PC-9 (cell line): ENCODE results near the gene BSX. TPM values are rescaled to one million over a fixed set of nuclear protein-coding genes. Genes with fewer than 3 reads are reported as not detected.

Experiments
- Bru-seq: library from RNA; stranded (reverse); fragments of 400-500 nt; gene quantifications from one replicate; lab custom pipeline; 2021; lab: Mats Ljungman, UMichigan
- BruChase-seq, 2 experiments: library from RNA; stranded (reverse); fragments of 400-500 nt; gene quantifications; one replicate each; lab custom pipeline; 2021; lab: Mats Ljungman, UMichigan
- BruUV-seq: library from RNA; stranded (reverse); fragments of 400-500 nt; replicated peaks from 2 replicates; lab custom pipeline; 2021; lab: Mats Ljungman, UMichigan
- CTCF ChIA-PET: fragments of 300-600 bp; sonication (Branson Sonifier 250); formaldehyde crosslinking; loops from one replicate; lab custom pipeline; 2022; ENCODE audit warnings: antibody characterized with exemption; lab: Charles Lee
- POLR2A ChIA-PET: fragments of 300-600 bp; sonication (Branson Sonifier 250); formaldehyde crosslinking; loops from one replicate; lab custom pipeline; 2022; ENCODE audit warnings: antibody characterized with exemption; ENCODE audit not compliant: unreplicated experiment; lab: Charles Lee
- DNase-seq, 2 experiments: peaks; one replicate each; pipeline versions ENCODE4 v3.0.0 to v3.0.0-alpha.2; 2015 to 2022; ENCODE audit warnings: mixed read lengths in 1 of 2
- H2AFZ ChIP-seq: fragments of 200-600 bp; sonication (generic); 2 replicates; pipeline ENCODE4 v1.8.1; 2017; ENCODE audit warnings: antibody characterized with exemption
- H3F3A ChIP-seq: fragments of 200-600 bp; sonication (generic); 2 replicates; pipeline ENCODE4 v1.8.1; 2017; ENCODE audit warnings: antibody characterized with exemption, mild to moderate bottlenecking, low read depth; ENCODE audit not compliant: insufficient read depth
- H3K27ac ChIP-seq: fragments of 200-600 bp; sonication (generic); 2 replicates; pipeline ENCODE4 v1.6.1; 2016; ENCODE audit warnings: mixed run types
- H3K27me3 ChIP-seq: fragments of 200-600 bp; sonication (generic); 2 replicates; pipeline ENCODE4 v1.6.1; 2016; ENCODE audit warnings: low read depth, mixed run types; ENCODE audit not compliant: insufficient read depth
- H3K36me3 ChIP-seq: fragments of 200-600 bp; sonication (generic); 2 replicates; pipeline ENCODE4 v1.6.1; 2016; ENCODE audit warnings: low read depth, mixed run types
- H3K4me1 ChIP-seq: fragments of 200-600 bp; sonication (generic); replicated peaks from 2 replicates; pipeline ENCODE4 v1.6.1; 2016; ENCODE audit warnings: mixed run types; ENCODE audit not compliant: insufficient read depth
- H3K4me2 ChIP-seq: fragments of 200-600 bp; sonication (generic); 2 replicates; pipeline ENCODE4 v1.6.1; 2017; ENCODE audit warnings: mixed run types
- H3K4me3 ChIP-seq: fragments of 200-600 bp; sonication (generic); 2 replicates; pipeline ENCODE4 v1.6.1; 2016; ENCODE audit warnings: mixed run types
- H3K79me2 ChIP-seq: fragments of 200-600 bp; sonication (generic); 2 replicates; pipeline ENCODE4 v1.6.1; 2017; ENCODE audit warnings: low read depth, mixed run types
- H3K9me2 ChIP-seq: fragments of 200-600 bp; sonication (generic); 2 replicates; pipeline ENCODE4 v1.8.1; 2017; ENCODE audit warnings: mild to moderate bottlenecking; ENCODE audit not compliant: insufficient read depth
- H3K9me3 ChIP-seq: fragments of 200-600 bp; sonication (generic); 2 replicates; pipeline ENCODE4 v1.8.1; 2016; ENCODE audit warnings: low read depth; ENCODE audit not compliant: insufficient read depth
- H4K20me1 ChIP-seq: fragments of 200-600 bp; sonication (generic); 2 replicates; pipeline ENCODE4 v1.8.1; 2017; ENCODE audit not compliant: insufficient read depth
- EZH2 ChIP-seq: fragments of 200-600 bp; sonication (generic); IDR thresholded peaks from 2 replicates; pipeline ENCODE4 v1.8.0; 2017; ENCODE audit warnings: antibody characterized with exemption, low read depth
- intact Hi-C: fragments of 100-400 bp; cut with micrococcal nuclease; formaldehyde crosslinking; loops from one replicate; pipeline ENCODE4 v1.10.0; 2022; ENCODE audit not compliant: unreplicated experiment
- long read RNA-seq: library from polyadenylated mRNA; stranded (forward); transcript quantifications from one replicate; pipeline ENCODE4 v2.0.0, GENCODE V29; 2022
- total RNA-seq: library from RNA; stranded (reverse); gene quantifications from 2 replicates; pipeline ENCODE4 v1.2.3, GENCODE V29; 2021
- TF ChIP-seq, protein P1 (sequence below): fragments of 200-600 bp; sonication (generic); conservative IDR thresholded peaks from 2 replicates; pipeline ENCODE4 v1.6.1; 2017; ENCODE audit warnings: mixed run types, antibody characterized with exemption, mild to moderate bottlenecking, moderate library complexity

BSX gene
- total RNA-seq (not detected in 2 replicates), Bru-seq, nascent RNA (not detected), BruChase-seq, experiment 1, labeled RNA remaining after a 2-hour chase (not detected), BruChase-seq, experiment 2, labeled RNA remaining after a 6-hour chase (percentile 20 among the genes with signal in this experiment)
- long read RNA-seq = 0 reads

DNA sequence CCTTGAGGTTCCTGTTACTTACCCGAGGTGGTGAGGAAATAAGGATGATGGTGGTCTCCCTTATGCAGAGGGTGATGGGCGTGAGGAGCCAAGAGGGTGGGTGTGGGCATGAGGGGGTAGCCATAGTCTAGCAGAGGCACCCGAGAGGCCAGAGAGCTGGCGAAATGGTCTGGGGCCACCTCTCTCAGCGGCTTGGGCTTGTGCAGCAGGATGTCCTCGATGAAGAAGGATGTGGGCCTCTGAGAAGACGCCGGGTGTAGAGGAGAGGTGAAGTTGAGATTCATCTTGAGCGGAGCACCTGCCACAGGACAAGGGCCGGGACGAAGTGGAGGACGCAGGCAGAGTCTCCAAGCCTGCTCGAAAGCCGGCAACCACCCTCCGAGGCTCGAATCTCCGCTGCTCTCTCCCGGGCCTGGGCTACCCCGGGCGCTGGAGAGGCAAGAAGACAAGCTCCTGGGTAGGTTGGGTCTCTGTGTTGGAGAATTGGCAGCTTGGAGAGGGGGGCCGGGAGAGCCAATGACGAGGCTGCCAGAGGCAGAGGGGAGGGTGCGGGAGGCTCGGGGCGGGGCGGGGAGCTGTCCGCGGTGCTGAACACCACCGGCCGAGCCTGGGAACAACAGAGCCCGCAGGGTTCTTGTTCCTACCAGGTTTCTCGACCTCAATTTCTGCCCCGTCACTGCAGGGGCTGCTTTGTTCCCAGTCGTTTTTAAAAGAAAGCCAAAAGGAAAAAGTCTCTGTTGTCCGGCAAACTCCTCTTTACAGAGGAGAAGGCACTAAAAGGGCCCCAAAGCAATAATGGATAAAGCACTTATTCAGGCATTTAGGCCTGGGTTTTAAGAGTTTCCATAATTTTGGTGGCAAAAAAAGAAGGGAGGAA is at the start of gene BSX:
Gene BSX, minus strand, starts transcription at position 447 of the 877 bp plus-strand sequence. Its CDS starts 163 bp downstream, at position 284.
- H4K20me1 ChIP-seq = no peaks in the 10 kb centered on the region; the same call in 1 of the 2 replicates
- H3K9me2 ChIP-seq = no peaks in the 10 kb centered on the region
- TF ChIP-seq, protein P1, sequence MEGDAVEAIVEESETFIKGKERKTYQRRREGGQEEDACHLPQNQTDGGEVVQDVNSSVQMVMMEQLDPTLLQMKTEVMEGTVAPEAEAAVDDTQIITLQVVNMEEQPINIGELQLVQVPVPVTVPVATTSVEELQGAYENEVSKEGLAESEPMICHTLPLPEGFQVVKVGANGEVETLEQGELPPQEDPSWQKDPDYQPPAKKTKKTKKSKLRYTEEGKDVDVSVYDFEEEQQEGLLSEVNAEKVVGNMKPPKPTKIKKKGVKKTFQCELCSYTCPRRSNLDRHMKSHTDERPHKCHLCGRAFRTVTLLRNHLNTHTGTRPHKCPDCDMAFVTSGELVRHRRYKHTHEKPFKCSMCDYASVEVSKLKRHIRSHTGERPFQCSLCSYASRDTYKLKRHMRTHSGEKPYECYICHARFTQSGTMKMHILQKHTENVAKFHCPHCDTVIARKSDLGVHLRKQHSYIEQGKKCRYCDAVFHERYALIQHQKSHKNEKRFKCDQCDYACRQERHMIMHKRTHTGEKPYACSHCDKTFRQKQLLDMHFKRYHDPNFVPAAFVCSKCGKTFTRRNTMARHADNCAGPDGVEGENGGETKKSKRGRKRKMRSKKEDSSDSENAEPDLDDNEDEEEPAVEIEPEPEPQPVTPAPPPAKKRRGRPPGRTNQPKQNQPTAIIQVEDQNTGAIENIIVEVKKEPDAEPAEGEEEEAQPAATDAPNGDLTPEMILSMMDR = no peak
- no peak for TF ChIP-seq EZH2
- no peak within 1 kb of the TSS for H3K27ac ChIP-seq
- peaks cover 94% of the 10 kb centered on the region for H3K27me3 ChIP-seq
- H3K79me2 ChIP-seq = no peaks in the 10 kb centered on the region
- DNase-seq = peak in 1 of 2 experiments; percentile 49
- intact Hi-C loops = no loop called here
- no peaks in the 10 kb centered on the region for H3F3A ChIP-seq
- POLR2A ChIA-PET = no interaction called here
- CTCF ChIA-PET = no interaction called here
- H2AFZ ChIP-seq = no peak within 1 kb of the TSS
- H3K4me2 ChIP-seq = no peak within 1 kb of the TSS
- H3K36me3 ChIP-seq = no peaks in the 10 kb centered on the region
- no TSS peak for BruUV-seq
- no peaks in the 10 kb centered on the region for H3K4me1 ChIP-seq
- no peak within 1 kb of the TSS for H3K4me3 ChIP-seq
- 0 out of 2 replicates have a peak, but pooled peaks cover 1% of the 10 kb centered on the region for H3K9me3 ChIP-seq

DNA sequence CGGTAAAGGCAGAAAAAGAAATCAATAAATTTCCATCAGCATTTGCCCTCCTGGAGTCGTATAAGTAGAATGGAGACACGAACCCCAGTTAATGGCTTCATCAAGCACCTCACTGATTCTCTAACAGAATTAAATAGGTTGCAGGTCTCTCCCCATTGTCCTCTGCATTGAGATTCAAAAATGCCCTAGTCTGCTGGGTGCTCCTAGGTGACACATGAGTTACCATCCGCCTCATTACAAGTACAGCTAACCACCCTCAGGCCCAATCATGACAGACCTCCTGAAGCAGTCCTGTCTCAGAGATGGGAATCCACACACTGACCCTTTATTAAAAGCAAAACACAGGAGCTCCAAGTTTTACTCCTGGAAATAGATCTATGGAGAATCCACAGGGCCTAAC is 48.9 kb upstream of the BSX start:
- H2AFZ ChIP-seq = no peak overlapping the region
- DNase-seq = no peak
- no peak overlapping the region for H3K4me2 ChIP-seq
- BruUV-seq = no TSS peak
- intact Hi-C loops = no loop called here
- H3K9me2 ChIP-seq = no peaks in the 10 kb centered on the region
- no peaks in the 10 kb centered on the region for H3K9me3 ChIP-seq
- no peaks in the 10 kb centered on the region for H3K36me3 ChIP-seq
- no peaks in the 10 kb centered on the region for H3F3A ChIP-seq
- H3K4me3 ChIP-seq = no peak overlapping the region
- CTCF ChIA-PET = interaction anchor here (0.7 kb wide), 1 partner anchor 258 kb away, joined by 3 read pairs; no protein-coding TSS in a partner anchor
- no peaks in the 10 kb centered on the region for H3K27me3 ChIP-seq
- TF ChIP-seq, protein P1 = no peak
- TF ChIP-seq EZH2 = no peak
- no peak overlapping the region for H3K27ac ChIP-seq
- no peaks in the 10 kb centered on the region for H3K4me1 ChIP-seq
- H3K79me2 ChIP-seq = no peaks in the 10 kb centered on the region
- no peaks in the 10 kb centered on the region for H4K20me1 ChIP-seq
- POLR2A ChIA-PET = no interaction called here

DNA sequence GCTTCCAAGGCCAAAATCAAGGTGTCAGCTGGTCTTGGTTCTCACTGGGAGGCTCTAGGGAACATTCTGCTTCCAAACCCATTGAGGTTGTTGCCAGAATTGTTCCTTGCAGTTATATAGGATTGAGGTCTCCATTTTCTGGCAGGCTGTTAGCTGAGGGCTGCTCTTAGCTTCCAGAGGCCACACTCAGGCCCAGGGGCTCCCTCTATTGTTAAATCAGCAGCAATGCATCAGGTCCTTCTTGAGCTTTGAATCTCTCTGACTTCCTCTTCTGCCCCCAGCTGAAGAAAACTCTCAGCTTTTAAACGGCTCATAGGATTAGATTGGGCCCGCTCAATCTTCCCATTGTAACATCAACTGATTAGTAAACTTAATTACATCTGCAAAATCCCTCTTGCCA is 39.3 kb upstream of the BSX start:
- Histone ChIP-seq H2AFZ (peak overlapping the region; percentile 76; the same call in 1 of the 2 replicates), H3K36me3 (no peaks in the 10 kb centered on the region), H3K4me3 (no peak overlapping the region), H3K4me2 (no peak overlapping the region), H3K4me1 (peaks cover 5% of the 10 kb centered on the region; the same call in 1 of the 2 replicates), H3K27ac (no peak overlapping the region), H3K27me3 (no peaks in the 10 kb centered on the region), H4K20me1 (no peaks in the 10 kb centered on the region), H3F3A (no peaks in the 10 kb centered on the region), H3K9me2 (no peaks in the 10 kb centered on the region), H3K9me3 (0 out of 2 replicates have a peak, but pooled peaks cover 4% of the 10 kb centered on the region), H3K79me2 (no peaks in the 10 kb centered on the region)
- ChIA-PET POLR2A (interaction anchor here (0.5 kb wide), 2 partner anchors 157 to 217 kb away, joined by 3 to 6 read pairs; no protein-coding TSS in a partner anchor), CTCF (interaction anchor here (0.6 to 1.8 kb wide), 11 partner anchors 13 to 547 kb away, joined by 3 to 19 read pairs (median 4); no protein-coding TSS in a partner anchor)
- DNase-seq = peak in 1 of 2 experiments; percentile 6
- TF ChIP-seq, protein P1 = peak; percentile 73
- TF ChIP-seq EZH2 = no peak
- intact Hi-C loops = loop anchor here (1.0 to 5.0 kb wide), 2 partner anchors 109 to 225 kb away; no protein-coding TSS in a partner anchor
- no TSS peak for BruUV-seq
